Mesenteric fat pad (tissue), 1 donor: ENCODE results near the gene DCC. TPM values are rescaled to one million over a fixed set of nuclear protein-coding genes. Genes with fewer than 3 reads are reported as not detected.

Experiments
- DNase-seq: peaks from one replicate; pipeline ENCODE4 v3.0.0-alpha.2; 2020; ENCODE audit warnings: low spot score
- total RNA-seq: library from RNA; stranded (reverse); fragmentation: NEBNext Ultra II Directional; extraction: Animal tissue kit (Norgen Biotek cat#: 25700); gene quantifications from one replicate; pipeline ENCODE4 v1.2.1, GENCODE V29; 2021
- donor health status: DM: yes; HTN: yes; CAD: no.

DCC gene
- total RNA-seq, 1 donor from 2014 or later: 0.42 TPM

- no peak for DNase-seq
Observed at GRCh38 chr18:52781113-52781512, 441.1 kb downstream of the DCC start.

DNA sequence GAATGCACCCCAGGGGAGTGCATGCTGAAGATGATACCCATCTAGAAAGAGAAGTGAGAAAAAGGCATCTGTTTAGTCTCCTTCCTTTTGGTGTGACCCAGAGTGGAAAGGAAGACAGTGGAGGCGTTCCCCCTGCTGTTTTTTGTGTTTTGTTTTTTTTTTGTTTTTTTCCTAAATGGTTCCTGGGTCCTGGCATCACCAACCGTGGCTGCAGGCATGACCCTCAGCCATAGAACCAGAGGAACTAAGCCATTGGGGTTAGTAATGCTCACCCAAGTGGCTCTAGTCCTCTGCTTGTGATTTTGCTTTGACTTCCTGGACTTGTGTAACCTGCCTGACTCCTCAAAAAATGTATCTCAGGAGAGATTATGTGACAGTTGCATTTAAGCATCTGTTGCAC is 451.3 kb downstream of the DCC start:
- DNase-seq: no peak

DNA sequence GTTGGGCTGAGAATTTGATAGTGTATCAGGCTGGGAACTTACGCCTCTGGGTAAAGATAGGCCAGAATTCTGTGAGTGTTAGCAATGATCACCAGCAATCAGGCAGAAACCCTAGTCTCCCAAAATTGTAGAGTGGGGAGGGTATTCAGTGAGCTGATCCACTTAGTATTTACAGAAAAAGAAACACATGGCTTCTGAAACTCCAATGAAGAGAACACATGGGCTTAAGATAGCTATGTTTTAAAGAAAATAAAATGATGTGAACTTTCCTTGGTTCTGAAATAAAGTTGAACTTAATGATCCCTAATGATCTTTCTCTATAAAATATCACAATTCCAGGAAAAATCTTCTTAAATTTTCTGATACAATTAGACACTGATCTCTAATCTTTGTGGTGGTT is 472.8 kb downstream of the DCC start:
- DNase-seq: no peak

- no peak for DNase-seq
Observed at GRCh38 chr18:52813635-52814416, 473.8 kb downstream of the DCC start.

DNA sequence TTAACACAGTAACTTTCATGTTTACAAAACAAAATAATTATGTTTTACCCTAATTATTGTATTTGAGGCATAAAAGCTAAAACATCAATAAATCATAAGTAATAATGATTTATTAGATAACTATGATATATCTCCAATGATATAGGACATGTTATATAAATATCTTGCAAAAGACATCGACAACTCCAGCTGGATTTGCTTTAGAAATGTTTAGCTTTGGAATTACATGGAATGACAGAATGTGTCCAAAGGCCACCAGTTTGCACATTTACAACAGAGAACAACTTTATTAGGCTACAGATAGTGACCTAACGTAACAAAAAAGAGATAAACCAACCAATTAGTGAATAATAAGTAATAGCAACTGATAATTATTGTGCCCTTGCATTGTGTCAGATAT is 475.7 kb downstream of the DCC start:
- DNase-seq: no peak

DNA sequence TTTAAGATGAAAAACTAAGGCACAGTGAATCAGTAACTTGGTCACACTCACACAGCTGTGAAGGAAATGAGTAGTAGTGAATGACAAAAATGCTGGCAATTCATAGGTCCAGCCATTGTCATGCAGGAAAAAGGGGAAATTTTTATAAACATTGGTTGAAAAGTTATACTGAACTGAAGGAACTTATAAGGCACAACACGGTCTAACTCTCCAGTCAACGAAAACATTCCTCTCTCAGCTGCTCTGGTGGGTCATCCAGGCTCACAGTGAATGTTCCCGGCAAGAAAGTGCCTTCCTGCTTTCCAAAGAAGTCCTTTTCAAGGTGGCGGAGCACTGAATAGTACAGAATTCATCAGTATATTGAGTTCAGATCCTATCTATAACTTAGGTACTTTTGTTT is 476.1 kb downstream of the DCC start:
- DNase-seq: no peak

DNA sequence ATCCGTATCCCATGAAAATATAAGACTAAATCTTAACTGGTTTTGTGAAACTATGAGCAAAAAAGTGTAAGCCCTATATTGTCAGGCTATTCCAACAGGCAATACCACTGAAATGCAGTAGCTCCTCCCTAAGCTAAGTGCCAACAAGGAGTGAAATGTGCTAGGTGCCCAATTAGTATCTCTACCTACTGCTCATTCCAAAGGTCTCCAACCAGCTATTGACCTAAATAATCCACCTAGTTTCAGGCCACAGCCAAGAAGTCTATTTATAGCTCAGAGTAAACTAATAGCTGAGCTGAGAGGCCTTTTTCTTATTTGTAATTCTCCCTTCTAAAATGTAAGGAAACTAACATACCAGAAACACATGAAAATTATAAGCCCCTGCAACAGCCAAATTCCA is 482.2 kb downstream of the DCC start:
- DNase-seq: no peak

DNA sequence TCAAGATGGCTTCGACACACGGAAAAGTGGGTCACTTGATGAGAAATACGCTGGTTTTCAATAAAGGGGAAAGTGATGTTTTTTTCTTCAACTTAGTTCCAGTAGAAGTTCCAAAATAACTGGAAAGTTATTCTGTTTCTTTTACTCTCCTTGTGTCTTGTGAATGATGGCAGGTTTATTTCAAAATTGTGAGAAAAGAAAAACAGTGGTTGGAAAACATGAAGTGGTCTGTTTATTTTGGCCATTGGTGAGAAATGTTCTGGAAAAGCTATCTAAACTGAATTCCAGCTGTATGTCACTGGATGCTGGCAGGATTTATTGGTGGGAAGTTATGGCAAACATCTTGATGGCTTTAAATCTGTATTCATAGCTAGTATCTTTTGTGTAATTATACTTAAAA is 484.1 kb downstream of the DCC start:
- no peak for DNase-seq

DNA sequence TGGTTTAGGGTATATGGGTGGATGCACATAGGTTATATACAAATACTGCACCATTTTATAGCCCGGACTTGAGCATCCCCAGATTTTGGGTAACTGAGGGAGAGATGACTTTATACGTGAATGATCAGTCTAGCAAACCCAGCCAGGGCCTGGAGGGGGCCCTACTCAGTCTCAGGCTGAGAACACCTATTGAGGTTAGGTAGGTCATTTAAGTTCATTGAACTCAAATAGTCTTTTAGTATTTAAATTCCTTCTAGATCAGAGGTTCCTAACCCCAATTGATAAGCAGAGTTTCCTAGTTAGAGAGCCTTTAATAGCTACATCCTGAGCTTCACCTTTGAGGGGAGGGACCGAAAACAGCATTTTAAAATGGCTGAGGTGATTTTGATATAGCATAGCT is 487.0 kb downstream of the DCC start:
- no peak for DNase-seq

DNA sequence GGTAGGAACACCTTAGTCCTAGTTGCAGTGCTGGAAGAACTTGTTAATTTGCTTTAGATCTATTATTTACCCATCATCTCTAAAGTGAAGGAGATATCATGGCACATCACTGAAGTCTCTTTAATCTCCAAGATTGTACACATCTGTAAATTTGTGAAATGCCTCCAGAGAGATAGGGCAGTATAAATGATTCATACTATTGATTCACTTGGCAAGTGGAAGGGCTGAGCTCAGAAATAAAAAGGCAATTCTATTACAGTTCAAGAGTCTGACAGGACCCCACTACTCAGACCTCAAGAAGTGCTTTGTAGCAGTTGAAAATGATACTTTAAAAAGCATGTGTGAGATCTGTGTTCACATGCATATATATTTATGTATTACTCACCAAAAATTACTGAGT is 489.3 kb downstream of the DCC start:
- DNase-seq: no peak

DNA sequence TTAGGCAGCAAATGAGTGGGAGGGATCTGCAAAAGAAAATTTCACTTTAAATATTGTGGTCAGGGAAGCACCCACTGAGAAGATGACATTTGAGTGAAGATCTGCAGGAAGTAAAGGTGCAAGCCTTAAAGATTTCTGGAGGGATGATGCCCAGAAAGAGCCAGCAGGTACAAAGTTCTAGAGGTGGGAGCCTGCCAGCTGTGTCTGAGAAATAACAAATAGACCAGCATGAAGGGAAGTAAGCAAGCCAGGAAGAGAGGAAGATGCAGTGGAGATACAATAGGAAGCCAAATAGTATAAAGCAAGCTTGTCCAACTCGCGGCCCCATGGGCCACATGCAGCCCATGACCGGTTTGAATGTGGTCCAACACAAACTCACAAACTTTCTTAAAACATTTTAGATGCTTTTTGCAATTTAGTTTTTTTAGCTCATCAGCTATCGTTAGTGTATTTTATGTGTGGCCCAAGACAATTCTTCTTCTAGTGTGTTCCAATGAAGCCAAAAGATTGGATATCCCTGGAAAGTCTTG is 489.9 kb downstream of the DCC start:
- DNase-seq: no peak

- no peak for DNase-seq
Observed at GRCh38 chr18:52844323-52844722, 504.3 kb downstream of the DCC start.

GRCh38 chr18:52845036-52845435 is 505.0 kb downstream of the DCC start:
- no peak for DNase-seq

GRCh38 chr18:52850031-52850560 is 510.1 kb downstream of the DCC start:
- DNase-seq: no peak

GRCh38 chr18:52861558-52861957 is 521.6 kb downstream of the DCC start:
- DNase-seq: no peak

DNA sequence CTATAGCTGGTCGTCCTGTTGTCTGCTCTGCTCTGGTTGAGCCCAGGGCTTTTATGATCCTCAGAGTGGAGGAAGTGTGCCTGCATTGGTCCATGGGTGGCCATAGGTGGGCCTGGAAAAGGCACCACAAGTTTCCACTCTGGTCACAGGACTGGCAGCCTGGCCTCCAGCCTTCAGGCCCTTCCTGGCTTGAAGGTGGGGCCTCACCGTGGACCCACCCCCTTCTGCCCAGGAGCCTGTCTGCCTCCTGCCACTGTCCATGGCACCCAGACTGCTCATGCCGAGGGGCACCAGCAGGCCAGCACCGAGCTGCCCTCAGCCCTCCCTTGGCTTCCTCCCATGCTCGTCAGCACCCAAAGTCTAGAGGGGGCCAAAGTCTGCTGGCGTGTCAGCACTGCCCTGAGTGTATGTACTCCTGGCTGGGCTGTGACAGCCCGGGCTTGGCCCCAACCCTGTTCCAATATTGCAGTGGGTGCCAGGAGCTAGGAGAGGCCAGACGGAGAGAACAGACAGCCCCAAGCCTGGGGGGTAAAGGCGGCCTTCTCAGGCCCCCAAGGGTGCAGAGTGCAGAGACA is 529.4 kb downstream of the DCC start:
- DNase-seq: no peak

DNA sequence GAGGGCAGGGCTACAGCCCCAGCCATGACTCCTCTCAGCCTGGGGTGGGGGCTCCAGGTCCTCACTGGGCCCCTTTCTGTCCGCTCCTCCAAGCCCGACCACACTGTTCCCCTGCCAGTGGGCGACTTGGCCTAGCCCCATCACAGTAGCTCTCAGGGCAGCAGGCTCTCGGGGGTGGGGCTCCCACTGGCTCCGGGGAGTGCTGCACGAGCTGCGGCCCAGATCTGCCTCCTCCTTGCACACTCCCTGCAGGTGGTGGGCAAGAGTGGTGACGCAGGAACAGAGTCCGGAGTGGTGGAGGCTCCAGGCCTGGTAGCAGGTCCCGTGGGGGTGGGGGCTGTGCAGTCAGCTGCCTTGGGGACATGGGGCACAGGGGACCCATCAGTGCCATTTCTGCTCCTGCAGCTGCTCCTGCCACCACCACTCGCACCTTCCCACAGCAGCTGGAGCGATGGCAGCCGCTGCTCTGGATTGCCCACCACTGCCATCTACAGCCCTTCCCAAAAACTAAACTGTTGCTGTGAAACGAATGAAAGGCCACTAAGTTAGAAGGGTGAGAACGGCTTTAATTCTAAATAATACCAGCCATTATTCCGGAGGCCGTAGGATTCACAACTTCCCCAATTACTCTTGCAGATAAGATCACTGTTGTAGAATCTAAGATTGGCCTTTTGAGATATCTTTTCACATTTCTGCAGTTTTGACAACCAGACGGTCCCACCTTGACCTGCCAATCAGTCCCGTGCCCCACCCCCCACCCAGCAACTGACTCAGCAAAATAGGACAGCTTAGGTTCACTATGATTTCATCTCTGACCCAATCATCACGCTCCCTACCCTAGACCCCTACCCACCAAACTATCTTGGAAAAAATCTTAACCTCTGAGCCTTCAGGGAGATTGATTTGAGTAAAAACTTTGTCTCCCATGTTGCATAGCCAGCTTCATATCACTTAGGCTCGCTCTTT is 530.2 kb downstream of the DCC start:
- no peak for DNase-seq

DNA sequence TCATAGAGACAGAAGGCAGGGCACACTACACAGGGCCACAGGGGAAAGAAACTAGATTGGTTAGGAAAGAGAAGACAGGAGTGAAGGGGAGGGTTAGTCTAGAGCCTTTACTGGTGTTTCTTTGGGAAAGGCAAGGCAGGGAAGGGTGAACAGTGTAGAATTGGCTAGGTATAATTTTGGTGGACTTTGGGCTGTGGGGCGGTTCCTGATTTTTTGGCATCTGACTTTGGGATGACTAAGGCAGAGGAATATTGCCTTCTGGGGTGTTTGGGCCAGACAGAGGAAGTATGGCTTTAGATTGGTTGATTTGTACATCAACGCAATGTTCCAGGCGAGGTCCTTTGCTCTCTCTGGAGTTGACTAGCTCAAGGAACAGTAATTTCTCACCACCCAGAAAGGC is 534.8 kb downstream of the DCC start:
- DNase-seq: no peak

- no peak for DNase-seq
Observed at GRCh38 chr18:52875725-52876124, 535.7 kb downstream of the DCC start.

GRCh38 chr18:52888014-52888413 is 548.0 kb downstream of the DCC start:
- no peak for DNase-seq

DNA sequence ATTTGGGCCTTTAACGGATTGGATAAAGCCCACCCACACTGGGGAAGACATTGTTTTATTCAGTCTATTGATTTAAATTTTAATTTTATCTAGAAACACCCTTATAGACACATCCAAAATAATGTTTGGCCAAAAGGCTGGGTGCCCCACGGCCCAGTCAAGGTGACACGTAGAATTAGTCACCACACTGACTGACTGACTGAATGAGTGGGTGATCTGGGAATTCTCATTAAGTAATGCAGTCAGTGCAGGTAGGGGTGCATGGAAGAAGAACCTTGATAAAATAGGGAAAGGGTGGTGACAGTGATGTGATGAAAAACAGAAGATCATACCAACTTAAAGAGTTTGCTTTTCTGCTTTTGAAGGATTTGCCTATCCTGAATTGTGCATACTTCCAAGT is 554.8 kb downstream of the DCC start:
- no peak for DNase-seq
